ENCODE measurements around the gene MINDY4. TPM values are rescaled to one million over a fixed set of nuclear protein-coding genes. Genes with fewer than 3 reads are reported as not detected.
"Not testable (repeated sequence)": the region's sequence is repeated elsewhere in the genome, so short reads cannot be mapped to it uniquely, and the experiment has no call there.

Gene MINDY4
- total RNA-seq, 1 donor from 2014 or later: 14.3 TPM

- Mint-ChIP-seq H3K27me3 (no peaks in the 10 kb centered on the region), H3K4me1 (ENCODE audit: low read depth) (no peaks in the 10 kb centered on the region), H3K4me3 (ENCODE audit: low read depth) (no peak overlapping the region), H3K36me3 (ENCODE audit: insufficient read depth) (peaks cover 32% of the 10 kb centered on the region), H3K9me3 (ENCODE audit: low read depth) (peaks cover 17% of the 10 kb centered on the region), H3K27ac (no peak overlapping the region)
- DNase-seq (ENCODE audit: low spot score, unreplicated experiment): no peak
- no peak for TF ChIP-seq CTCF (IDR thresholded peaks at IDR 0.05; ENCODE audit: unreplicated experiment)
Observed at GRCh38 chr7:30831227-30831626, 60.0 kb downstream of the MINDY4 start.

GRCh38 chr7:30831936-30832335, 60.7 kb downstream of the MINDY4 start:
- no peak for DNase-seq (ENCODE audit: low spot score, unreplicated experiment)
- Mint-ChIP-seq H3K27me3 (no peaks in the 10 kb centered on the region), H3K36me3 (ENCODE audit: insufficient read depth) (peaks cover 32% of the 10 kb centered on the region), H3K27ac (no peak overlapping the region), H3K4me3 (ENCODE audit: low read depth) (no peak overlapping the region), H3K9me3 (ENCODE audit: low read depth) (peaks cover 17% of the 10 kb centered on the region), H3K4me1 (ENCODE audit: low read depth) (no peaks in the 10 kb centered on the region)
- TF ChIP-seq CTCF (IDR thresholded peaks at IDR 0.05; ENCODE audit: unreplicated experiment): no peak

GRCh38 chr7:30834017-30834674, 62.9 kb downstream of the MINDY4 start:
- peaks cover 36% of the 10 kb centered on the region for H3K36me3 Mint-ChIP-seq (ENCODE audit: insufficient read depth)
- H3K4me3 Mint-ChIP-seq (ENCODE audit: low read depth); H3K4me1 Mint-ChIP-seq (ENCODE audit: low read depth); H3K27me3 Mint-ChIP-seq; H3K27ac Mint-ChIP-seq; DNase-seq (ENCODE audit: low spot score, unreplicated experiment): not testable (repeated sequence)
- peaks cover 17% of the 10 kb centered on the region for H3K9me3 Mint-ChIP-seq (ENCODE audit: low read depth)

- Mint-ChIP-seq H3K4me1 (ENCODE audit: low read depth) (no peaks in the 10 kb centered on the region), H3K27ac (no peak overlapping the region), H3K9me3 (ENCODE audit: low read depth) (peaks cover 17% of the 10 kb centered on the region), H3K36me3 (ENCODE audit: insufficient read depth) (peaks cover 31% of the 10 kb centered on the region), H3K4me3 (ENCODE audit: low read depth) (no peak overlapping the region), H3K27me3 (no peaks in the 10 kb centered on the region)
- no peak for TF ChIP-seq CTCF (IDR thresholded peaks at IDR 0.05; ENCODE audit: unreplicated experiment)
- no peak for DNase-seq (ENCODE audit: low spot score, unreplicated experiment)
Observed at GRCh38 chr7:30835396-30835915, 64.2 kb downstream of the MINDY4 start.

GRCh38 chr7:30836991-30837390, 65.8 kb downstream of the MINDY4 start:
- Mint-ChIP-seq H3K36me3 (ENCODE audit: insufficient read depth) (peaks cover 26% of the 10 kb centered on the region), H3K9me3 (ENCODE audit: low read depth) (peaks cover 17% of the 10 kb centered on the region), H3K27me3 (no peaks in the 10 kb centered on the region), H3K4me3 (ENCODE audit: low read depth) (no peak overlapping the region), H3K4me1 (ENCODE audit: low read depth) (no peaks in the 10 kb centered on the region), H3K27ac (no peak overlapping the region)
- no peak for TF ChIP-seq CTCF (IDR thresholded peaks at IDR 0.05; ENCODE audit: unreplicated experiment)
- no peak for DNase-seq (ENCODE audit: low spot score, unreplicated experiment)

GRCh38 chr7:30837581-30837980, 66.4 kb downstream of the MINDY4 start:
- no peak for DNase-seq (ENCODE audit: low spot score, unreplicated experiment)
- Mint-ChIP-seq H3K4me3 (ENCODE audit: low read depth) (no peak overlapping the region), H3K9me3 (ENCODE audit: low read depth) (peaks cover 17% of the 10 kb centered on the region), H3K27me3 (no peaks in the 10 kb centered on the region), H3K4me1 (ENCODE audit: low read depth) (no peaks in the 10 kb centered on the region), H3K36me3 (ENCODE audit: insufficient read depth) (peaks cover 24% of the 10 kb centered on the region), H3K27ac (no peak overlapping the region)
- no peak for TF ChIP-seq CTCF (IDR thresholded peaks at IDR 0.05; ENCODE audit: unreplicated experiment)

Measured in progenitor cell of endocrine pancreas (in vitro differentiated cells).